Osteocyte (in vitro differentiated cells): Measurements from ENCODE around the gene KIAA1217. TPM values are rescaled to one million over a fixed set of nuclear protein-coding genes. Genes with fewer than 3 reads are reported as not detected.

Experiments used
- DNase-seq: peaks from one replicate; pipeline ENCODE4 v3.0.0; 2021; ENCODE audit warnings: mixed read lengths; ENCODE audit not compliant: unreplicated experiment; ENCODE audit errors: extremely low spot score
- H3K27ac Mint-ChIP-seq: one replicate; pipeline ENCODE4 v1.8.0; 2021; ENCODE audit warnings: mild to moderate bottlenecking, mixed read lengths; ENCODE audit not compliant: unreplicated experiment
- H3K27me3 Mint-ChIP-seq: one replicate; pipeline ENCODE4 v1.8.0; 2021; ENCODE audit warnings: mixed read lengths; ENCODE audit not compliant: unreplicated experiment
- H3K36me3 Mint-ChIP-seq: one replicate; pipeline ENCODE4 v1.8.0; 2021; ENCODE audit warnings: mixed read lengths; ENCODE audit not compliant: unreplicated experiment
- H3K4me1 Mint-ChIP-seq: one replicate; pipeline ENCODE4 v1.8.0; 2021; ENCODE audit warnings: mixed read lengths; ENCODE audit not compliant: unreplicated experiment
- H3K4me3 Mint-ChIP-seq: one replicate; pipeline ENCODE4 v1.8.0; 2021; ENCODE audit warnings: mild to moderate bottlenecking, moderate library complexity, mixed read lengths; ENCODE audit not compliant: unreplicated experiment
- H3K9me3 Mint-ChIP-seq: one replicate; pipeline ENCODE4 v1.8.0; 2021; ENCODE audit warnings: mixed read lengths; ENCODE audit not compliant: unreplicated experiment
- total RNA-seq: library from RNA; stranded (reverse); gene quantifications from 2 replicates; pipeline ENCODE4 v1.2.1, GENCODE V29; 2021
- TF ChIP-seq, protein P1 (sequence below): fragments of 200-600 bp; sonication (generic); IDR thresholded peaks from 2 replicates; pipeline ENCODE4 v1.5.0; 2021; ENCODE audit warnings: antibody characterized with exemption, mild to moderate bottlenecking, moderate library complexity

KIAA1217 gene
- total RNA-seq, 1 donor from 2014 or later = 2.8 TPM

DNA sequence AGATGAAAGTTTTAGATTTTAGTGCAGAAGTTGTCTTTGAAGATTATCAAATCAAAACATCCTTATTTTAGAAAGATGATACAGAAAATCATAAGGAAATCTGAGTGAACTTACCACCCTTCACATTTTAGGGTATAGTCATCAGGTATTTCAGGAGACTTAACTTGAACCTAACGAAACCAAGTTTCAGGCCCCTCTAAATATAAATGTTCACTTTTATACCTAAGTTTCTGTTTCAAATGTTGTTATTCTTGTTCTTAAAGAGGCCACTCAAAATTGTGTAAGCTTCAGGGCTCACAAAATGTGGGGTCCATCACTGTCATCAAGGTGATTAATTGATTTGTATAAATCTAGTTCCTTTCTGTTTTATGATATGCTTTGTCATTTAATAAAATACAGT lies 216.2 kb downstream of the KIAA1217 start:
- Mint-ChIP-seq H3K36me3 (no peaks in the 10 kb centered on the region), H3K4me1 (peaks cover 4% of the 10 kb centered on the region), H3K27ac (no peak overlapping the region), H3K27me3 (no peaks in the 10 kb centered on the region), H3K4me3 (no peak overlapping the region), H3K9me3 (no peaks in the 10 kb centered on the region)
- TF ChIP-seq, protein P1, sequence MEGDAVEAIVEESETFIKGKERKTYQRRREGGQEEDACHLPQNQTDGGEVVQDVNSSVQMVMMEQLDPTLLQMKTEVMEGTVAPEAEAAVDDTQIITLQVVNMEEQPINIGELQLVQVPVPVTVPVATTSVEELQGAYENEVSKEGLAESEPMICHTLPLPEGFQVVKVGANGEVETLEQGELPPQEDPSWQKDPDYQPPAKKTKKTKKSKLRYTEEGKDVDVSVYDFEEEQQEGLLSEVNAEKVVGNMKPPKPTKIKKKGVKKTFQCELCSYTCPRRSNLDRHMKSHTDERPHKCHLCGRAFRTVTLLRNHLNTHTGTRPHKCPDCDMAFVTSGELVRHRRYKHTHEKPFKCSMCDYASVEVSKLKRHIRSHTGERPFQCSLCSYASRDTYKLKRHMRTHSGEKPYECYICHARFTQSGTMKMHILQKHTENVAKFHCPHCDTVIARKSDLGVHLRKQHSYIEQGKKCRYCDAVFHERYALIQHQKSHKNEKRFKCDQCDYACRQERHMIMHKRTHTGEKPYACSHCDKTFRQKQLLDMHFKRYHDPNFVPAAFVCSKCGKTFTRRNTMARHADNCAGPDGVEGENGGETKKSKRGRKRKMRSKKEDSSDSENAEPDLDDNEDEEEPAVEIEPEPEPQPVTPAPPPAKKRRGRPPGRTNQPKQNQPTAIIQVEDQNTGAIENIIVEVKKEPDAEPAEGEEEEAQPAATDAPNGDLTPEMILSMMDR = no peak
- no peak for DNase-seq

DNA sequence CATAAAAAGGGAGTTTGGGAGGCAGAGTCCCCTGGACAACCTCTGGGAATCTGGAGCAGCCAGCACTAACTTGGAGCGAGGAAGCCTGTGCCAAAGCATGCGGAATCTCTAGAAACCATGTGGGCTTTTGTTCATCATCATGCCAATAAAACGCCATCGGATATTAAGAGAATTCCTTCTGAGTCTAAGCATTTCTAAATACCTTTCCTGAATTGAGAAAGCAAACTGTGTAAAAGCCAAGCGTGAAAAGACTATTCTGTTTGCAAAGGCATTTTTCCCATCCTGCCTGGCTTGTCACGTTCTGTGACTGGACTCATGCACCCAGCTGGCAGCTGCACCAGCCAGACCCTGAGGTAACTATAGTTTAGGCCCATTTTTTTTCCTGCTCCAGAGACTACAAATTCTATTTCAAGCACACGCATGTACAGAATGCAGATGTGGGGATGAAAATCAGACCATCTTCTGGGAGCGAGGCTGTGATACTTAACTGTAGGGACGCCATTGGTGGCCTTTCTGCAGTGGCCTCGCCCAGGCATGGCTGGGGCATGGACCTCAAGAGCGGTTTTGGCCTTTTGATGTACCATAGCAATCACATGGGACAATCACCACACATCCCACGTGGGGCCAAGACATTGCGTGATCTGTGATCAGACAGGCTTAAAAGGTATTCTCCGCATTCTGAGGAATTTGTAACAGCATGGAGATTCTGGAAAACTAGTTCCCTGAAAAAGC lies 218.9 kb downstream of the KIAA1217 start:
- H3K27ac Mint-ChIP-seq = no peak overlapping the region
- H3K9me3 Mint-ChIP-seq = no peaks in the 10 kb centered on the region
- no peaks in the 10 kb centered on the region for H3K27me3 Mint-ChIP-seq
- no peaks in the 10 kb centered on the region for H3K36me3 Mint-ChIP-seq
- peaks cover 2% of the 10 kb centered on the region for H3K4me1 Mint-ChIP-seq
- no peak for DNase-seq
- no peak overlapping the region for H3K4me3 Mint-ChIP-seq
- TF ChIP-seq, protein P1 = no peak

DNA sequence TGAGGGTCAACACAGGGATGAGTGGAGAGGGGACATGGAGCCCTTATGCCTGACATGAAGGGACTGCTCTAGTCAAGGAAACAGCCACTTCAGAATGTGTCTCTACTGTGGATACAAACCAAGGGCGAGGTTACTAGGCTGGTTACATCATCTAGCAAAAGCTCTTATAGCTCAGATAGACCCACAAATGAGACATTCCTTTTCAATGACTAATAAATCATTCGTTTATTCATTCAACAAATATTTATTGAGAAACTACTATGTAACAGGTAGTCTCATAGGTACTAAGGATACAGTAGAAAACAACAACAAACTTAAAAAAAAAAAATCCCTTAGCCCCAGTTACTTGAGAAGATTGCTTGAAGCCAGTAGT lies 219.5 kb downstream of the KIAA1217 start:
- Mint-ChIP-seq H3K9me3 (no peaks in the 10 kb centered on the region), H3K36me3 (no peaks in the 10 kb centered on the region), H3K27me3 (no peaks in the 10 kb centered on the region), H3K4me1 (peaks cover 2% of the 10 kb centered on the region), H3K27ac (no peak overlapping the region), H3K4me3 (no peak overlapping the region)
- TF ChIP-seq, protein P1 = no peak
- no peak for DNase-seq

DNA sequence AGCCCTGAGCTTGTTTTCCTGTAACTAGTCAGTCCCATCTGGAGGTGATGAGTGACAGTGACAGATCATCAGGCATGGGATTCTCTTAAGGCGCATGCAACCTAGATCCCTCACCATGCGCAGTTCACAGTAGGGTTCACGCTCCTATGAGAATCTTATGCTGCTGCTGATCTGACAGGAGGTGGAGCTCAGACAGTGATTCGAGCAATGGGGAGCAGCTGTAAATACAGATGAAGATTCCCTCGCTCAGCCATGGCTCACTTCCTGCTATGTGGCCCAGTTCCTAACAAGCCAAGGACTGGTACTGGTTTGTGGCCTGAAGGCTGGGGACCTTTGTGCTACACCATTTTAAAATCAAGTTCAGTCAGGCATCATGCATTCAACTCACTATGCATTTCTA lies 221.7 kb downstream of the KIAA1217 start:
- TF ChIP-seq, protein P1 = no peak
- Mint-ChIP-seq H3K27me3 (no peaks in the 10 kb centered on the region), H3K4me3 (no peak overlapping the region), H3K36me3 (no peaks in the 10 kb centered on the region), H3K9me3 (no peaks in the 10 kb centered on the region), H3K4me1 (peaks cover 3% of the 10 kb centered on the region), H3K27ac (no peak overlapping the region)
- no peak for DNase-seq

DNA sequence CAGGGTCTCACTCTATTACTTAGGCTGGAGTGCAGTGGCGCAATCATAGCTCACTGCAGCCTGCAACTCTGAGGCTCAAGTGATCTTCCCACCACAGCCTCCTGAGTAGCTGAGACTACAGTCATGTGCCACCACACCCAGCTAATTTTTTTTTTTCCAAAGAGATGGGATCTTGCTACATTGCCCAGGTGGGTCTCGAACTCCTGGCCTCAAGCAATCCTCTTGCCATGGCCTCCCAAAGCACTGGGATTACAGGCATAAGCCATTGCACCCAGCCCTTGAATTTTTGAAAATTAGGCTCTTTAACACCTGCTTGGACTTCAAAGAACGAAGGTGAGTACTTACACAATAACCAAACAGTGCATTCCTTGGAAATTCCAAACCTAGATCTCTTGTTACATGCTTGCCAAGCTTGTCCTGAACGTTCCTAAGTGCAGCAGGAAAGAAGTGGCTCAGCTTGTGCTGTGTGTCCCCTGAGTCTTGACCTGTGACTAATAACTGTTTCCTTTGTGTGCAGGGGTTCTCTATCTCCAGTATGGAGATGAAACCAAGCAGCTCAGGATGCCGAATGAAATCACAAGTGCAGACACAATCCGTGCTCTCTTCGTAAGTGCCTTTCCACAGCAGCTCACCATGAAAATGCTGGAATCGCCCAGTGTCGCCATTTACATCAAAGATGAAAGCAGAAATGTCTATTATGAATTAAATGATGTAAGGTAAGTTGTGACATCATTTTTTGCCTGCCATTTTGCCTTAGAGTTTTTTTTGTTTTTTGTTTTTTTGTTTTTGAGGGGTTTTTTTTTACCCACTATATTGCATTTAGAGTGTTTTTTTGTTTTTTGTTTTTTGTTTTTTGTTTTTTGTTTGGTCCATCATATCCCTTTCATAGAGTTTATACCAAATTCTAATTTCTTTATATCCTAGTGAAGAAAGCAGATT lies 223.8 kb downstream of the KIAA1217 start:
- no peak overlapping the region for H3K4me3 Mint-ChIP-seq
- H3K4me1 Mint-ChIP-seq = peaks cover 3% of the 10 kb centered on the region
- TF ChIP-seq, protein P1 = no peak
- no peaks in the 10 kb centered on the region for H3K9me3 Mint-ChIP-seq
- no peak for DNase-seq
- H3K27me3 Mint-ChIP-seq = no peaks in the 10 kb centered on the region
- no peaks in the 10 kb centered on the region for H3K36me3 Mint-ChIP-seq
- no peak overlapping the region for H3K27ac Mint-ChIP-seq
